ENCODE results near the gene ELF4.
"Not testable (repeated sequence)": the region's sequence is repeated elsewhere in the genome, so short reads cannot be mapped to it uniquely, and the experiment has no call there.

ELF4 gene

GRCh38 chrX:130119312-130119898 is 9.1 kb upstream of the ELF4 start:
- H2AFZ ChIP-seq (ENCODE audit: low read length), result no peak overlapping the region
- H3K9ac ChIP-seq (ENCODE audit: low read depth, low read length, poor library complexity, severe bottlenecking), result no peak overlapping the region

GRCh38 chrX:130118441-130119311 is 8.4 kb upstream of the ELF4 start:
- H3K9me2 ChIP-seq (replicated peaks; ENCODE audit: low read depth, low read length), result no peaks in the 10 kb centered on the region
- no peak overlapping the region for H3K4me3 ChIP-seq (ENCODE audit: low read length, poor library complexity, severe bottlenecking)
- no peaks in the 10 kb centered on the region for H4K20me1 ChIP-seq (ENCODE audit: insufficient read depth, low read length, poor library complexity, severe bottlenecking)
- no peak overlapping the region for H3K9ac ChIP-seq (ENCODE audit: low read depth, low read length, poor library complexity, severe bottlenecking)
- H3F3A ChIP-seq (ENCODE audit: low read depth), result no peaks in the 10 kb centered on the region
- H3K36me3 ChIP-seq (ENCODE audit: insufficient read depth, low read length), result no peaks in the 10 kb centered on the region
- H3K27me3 ChIP-seq (ENCODE audit: insufficient read depth, low read length, poor library complexity, severe bottlenecking), result no peaks in the 10 kb centered on the region
- no peaks in the 10 kb centered on the region for H3K79me2 ChIP-seq (ENCODE audit: insufficient read depth, low read length)
- peaks cover 3% of the 10 kb centered on the region for H3K4me1 ChIP-seq (ENCODE audit: insufficient read depth, low read length, poor library complexity, severe bottlenecking)
- TF ChIP-seq CTCF (conservative IDR thresholded peaks at IDR 0.05; ENCODE audit: low read length), result no peak
- no peak for TF ChIP-seq EZH2phosphoT487 (IDR thresholded peaks at IDR 0.05; ENCODE audit: borderline replicate concordance)
- H3K9me3 ChIP-seq (ENCODE audit: insufficient read depth, low read depth, low read length), result no peaks in the 10 kb centered on the region
- no peak overlapping the region for H2AFZ ChIP-seq (ENCODE audit: low read length)
- H3K4me2 ChIP-seq (ENCODE audit: low read depth, low read length, poor library complexity, severe bottlenecking), result no peak overlapping the region

More at GRCh38 chrX:130119312-130119898, 9.1 kb upstream of the ELF4 start:
- Histone ChIP-seq H3K36me3 (ENCODE audit: insufficient read depth, low read length) (no peaks in the 10 kb centered on the region), H3K9me2 (replicated peaks; ENCODE audit: low read depth, low read length) (no peaks in the 10 kb centered on the region), H4K20me1 (ENCODE audit: insufficient read depth, low read length, poor library complexity, severe bottlenecking) (no peaks in the 10 kb centered on the region), H3F3A (ENCODE audit: low read depth) (no peaks in the 10 kb centered on the region), H3K27me3 (ENCODE audit: insufficient read depth, low read length, poor library complexity, severe bottlenecking) (no peaks in the 10 kb centered on the region), H3K4me3 (ENCODE audit: low read length, poor library complexity, severe bottlenecking) (no peak overlapping the region), H3K9me3 (ENCODE audit: insufficient read depth, low read depth, low read length) (no peaks in the 10 kb centered on the region), H3K4me1 (ENCODE audit: insufficient read depth, low read length, poor library complexity, severe bottlenecking) (peaks cover 3% of the 10 kb centered on the region), H3K4me2 (ENCODE audit: low read depth, low read length, poor library complexity, severe bottlenecking) (no peak overlapping the region), H3K79me2 (ENCODE audit: insufficient read depth, low read length) (no peaks in the 10 kb centered on the region)
- no peak for TF ChIP-seq EZH2phosphoT487 (IDR thresholded peaks at IDR 0.05; ENCODE audit: borderline replicate concordance)
- no peak for TF ChIP-seq CTCF (conservative IDR thresholded peaks at IDR 0.05; ENCODE audit: low read length)

- H2AFZ ChIP-seq (ENCODE audit: low read length), result no peak overlapping the region
- H3K36me3 ChIP-seq (ENCODE audit: insufficient read depth, low read length), result no peaks in the 10 kb centered on the region
- TF ChIP-seq CTCF (conservative IDR thresholded peaks at IDR 0.05; ENCODE audit: low read length), result no peak
- no peak for TF ChIP-seq EZH2phosphoT487 (IDR thresholded peaks at IDR 0.05; ENCODE audit: borderline replicate concordance)
- no peaks in the 10 kb centered on the region for H4K20me1 ChIP-seq (ENCODE audit: insufficient read depth, low read length, poor library complexity, severe bottlenecking)
- H3K9me3 ChIP-seq (ENCODE audit: insufficient read depth, low read depth, low read length), result no peaks in the 10 kb centered on the region
- H3F3A ChIP-seq (ENCODE audit: low read depth), result no peaks in the 10 kb centered on the region
- H3K79me2 ChIP-seq (ENCODE audit: insufficient read depth, low read length), result no peaks in the 10 kb centered on the region
- no peaks in the 10 kb centered on the region for H3K27me3 ChIP-seq (ENCODE audit: insufficient read depth, low read length, poor library complexity, severe bottlenecking)
- H3K4me1 ChIP-seq (ENCODE audit: insufficient read depth, low read length, poor library complexity, severe bottlenecking), result peaks cover 3% of the 10 kb centered on the region
- no peak overlapping the region for H3K9ac ChIP-seq (ENCODE audit: low read depth, low read length, poor library complexity, severe bottlenecking)
- H3K4me3 ChIP-seq (ENCODE audit: low read length, poor library complexity, severe bottlenecking), result no peak overlapping the region
- no peak overlapping the region for H3K4me2 ChIP-seq (ENCODE audit: low read depth, low read length, poor library complexity, severe bottlenecking)
- H3K9me2 ChIP-seq (replicated peaks; ENCODE audit: low read depth, low read length), result no peaks in the 10 kb centered on the region
These were observed 6.9 kb upstream of the ELF4 start for GRCh38 chrX:130117166-130117565.

GRCh38 chrX:130115119-130115885 is 5.0 kb upstream of the ELF4 start:
- not testable (repeated sequence) for H3K4me1 ChIP-seq (ENCODE audit: insufficient read depth, low read length, poor library complexity, severe bottlenecking); H3K79me2 ChIP-seq (ENCODE audit: insufficient read depth, low read length); H2AFZ ChIP-seq (ENCODE audit: low read length); H3K27me3 ChIP-seq (ENCODE audit: insufficient read depth, low read length, poor library complexity, severe bottlenecking); H3K9me3 ChIP-seq (ENCODE audit: insufficient read depth, low read depth, low read length); H3K9me2 ChIP-seq (replicated peaks; ENCODE audit: low read depth, low read length); H3F3A ChIP-seq (ENCODE audit: low read depth); H4K20me1 ChIP-seq (ENCODE audit: insufficient read depth, low read length, poor library complexity, severe bottlenecking); H3K9ac ChIP-seq (ENCODE audit: low read depth, low read length, poor library complexity, severe bottlenecking); H3K4me2 ChIP-seq (ENCODE audit: low read depth, low read length, poor library complexity, severe bottlenecking); H3K4me3 ChIP-seq (ENCODE audit: low read length, poor library complexity, severe bottlenecking); H3K36me3 ChIP-seq (ENCODE audit: insufficient read depth, low read length)
